ENCODE data around the gene MRPL55. TPM values are rescaled to one million over a fixed set of nuclear protein-coding genes. Genes with fewer than 3 reads are reported as not detected.
A peak's percentile ranks its signal among the peaks of the same experiment; 100 is the strongest.

The MRPL55 gene
- polyA plus RNA-seq, 1 donor (not counting 4 experiments of a cell fraction or from before 2014, with no cell fraction given) = 28.4 TPM

- Histone ChIP-seq H3K4me2 (ENCODE audit: control insufficient read depth, extremely low read depth, insufficient read depth, low read depth, low read length) (peak overlapping the region; percentile 91), H3K36me3 (ENCODE audit: control insufficient read depth in 2 of 2, extremely low read depth in 1 of 2, insufficient read depth in 2 of 2, low read length in 2 of 2) (peaks cover 0 to 17% of the 10 kb centered on the region in 2 experiments), H3K27me3 (ENCODE audit: control insufficient read depth, extremely low read depth, insufficient read depth, low read length) (no peaks in the 10 kb centered on the region), H3K27ac (ENCODE audit: control insufficient read depth, insufficient read depth, low read length) (peak overlapping the region; percentile 74), H3K79me2 (ENCODE audit: control insufficient read depth, insufficient read depth, low read length) (peaks cover 62% of the 10 kb centered on the region), H3K4me1 (ENCODE audit: control insufficient read depth, extremely low read depth, insufficient read depth, low read length) (peaks cover 27% of the 10 kb centered on the region), H2AFZ (ENCODE audit: control insufficient read depth, low read length) (peak overlapping the region; percentile 62), H3K9ac (ENCODE audit: control insufficient read depth, extremely low read depth, insufficient read depth, low read length) (peak overlapping the region; percentile 95), H4K20me1 (ENCODE audit: control insufficient read depth, extremely low read depth, insufficient read depth, low read length) (peaks cover 30% of the 10 kb centered on the region), H3K9me1 (ENCODE audit: control insufficient read depth, extremely low read depth, insufficient read depth, low read length) (peaks cover 10% of the 10 kb centered on the region), H3K9me3 (ENCODE audit: control insufficient read depth, low read depth, low read length) (no peaks in the 10 kb centered on the region), H3K4me3 (ENCODE audit: control insufficient read depth in 2 of 3, extremely low read depth in 1 of 3, insufficient read depth in 2 of 3, low read depth in 1 of 3, low read length in 3 of 3) (peak overlapping the region; percentile 79 to 97 (median 81))
- FAIRE-seq (no peak), DNase-seq (ENCODE audit: low read depth, low spot score) (no peak)
- dilution Hi-C loops (cut with MboI; ENCODE audit: extremely low pct_ligation_motif_present, low sequenced_read_pairs) = no loop called here
- TF ChIP-seq CTCF (optimal IDR thresholded peaks at IDR 0.05 in 1 of 3, IDR thresholded peaks at IDR 0.05 in 1 of 3, conservative IDR thresholded peaks at IDR 0.05 in 1 of 3; ENCODE audit: extremely low read depth in 1 of 3, insufficient read depth in 2 of 3, low read length in 3 of 3) = no peak
- no peak for TF ChIP-seq EZH2 (IDR thresholded peaks at IDR 0.05; ENCODE audit: low read length)
These were observed 27.4 kb downstream of the MRPL55 start for GRCh38 chr1:228081578-228082213.

DNA sequence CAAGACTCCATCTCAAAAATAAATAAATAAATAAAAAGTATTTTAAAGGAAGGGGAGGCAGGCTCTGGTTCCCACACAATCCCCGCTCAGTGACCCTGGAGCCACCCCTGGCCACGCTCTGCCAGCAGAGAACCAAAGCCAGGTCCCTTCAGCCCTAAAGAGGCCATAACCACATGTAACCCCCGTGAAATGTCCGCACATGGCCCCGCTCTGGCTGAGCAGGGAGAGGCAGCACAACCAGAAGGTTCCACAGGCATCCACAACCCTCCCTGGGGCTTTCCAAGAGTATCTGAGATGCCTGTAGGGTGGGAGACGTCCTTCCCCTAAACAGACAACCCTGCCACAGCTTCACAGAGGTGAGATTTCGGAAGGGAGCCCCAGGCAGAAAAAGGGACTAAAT, 28.0 kb downstream of the MRPL55 start:
- Histone ChIP-seq H2AFZ (ENCODE audit: control insufficient read depth, low read length) (no peak overlapping the region), H3K9me3 (ENCODE audit: control insufficient read depth, low read depth, low read length) (no peaks in the 10 kb centered on the region), H3K9me1 (ENCODE audit: control insufficient read depth, extremely low read depth, insufficient read depth, low read length) (peaks cover 10% of the 10 kb centered on the region), H3K79me2 (ENCODE audit: control insufficient read depth, insufficient read depth, low read length) (peaks cover 57% of the 10 kb centered on the region), H3K36me3 (ENCODE audit: control insufficient read depth in 2 of 2, extremely low read depth in 1 of 2, insufficient read depth in 2 of 2, low read length in 2 of 2) (peaks cover 0 to 16% of the 10 kb centered on the region in 2 experiments), H3K4me3 (ENCODE audit: control insufficient read depth in 2 of 3, extremely low read depth in 1 of 3, insufficient read depth in 2 of 3, low read depth in 1 of 3, low read length in 3 of 3) (peak overlapping the region; percentile 79 to 97 (median 81)), H4K20me1 (ENCODE audit: control insufficient read depth, extremely low read depth, insufficient read depth, low read length) (peaks cover 26% of the 10 kb centered on the region), H3K27me3 (ENCODE audit: control insufficient read depth, extremely low read depth, insufficient read depth, low read length) (no peaks in the 10 kb centered on the region), H3K4me1 (ENCODE audit: control insufficient read depth, extremely low read depth, insufficient read depth, low read length) (peaks cover 23% of the 10 kb centered on the region), H3K27ac (ENCODE audit: control insufficient read depth, insufficient read depth, low read length) (peak overlapping the region; percentile 40), H3K4me2 (ENCODE audit: control insufficient read depth, extremely low read depth, insufficient read depth, low read depth, low read length) (peak overlapping the region; percentile 91), H3K9ac (ENCODE audit: control insufficient read depth, extremely low read depth, insufficient read depth, low read length) (peak overlapping the region; percentile 95)
- TF ChIP-seq EZH2 (IDR thresholded peaks at IDR 0.05; ENCODE audit: low read length) (no peak), CTCF (optimal IDR thresholded peaks at IDR 0.05 in 1 of 3, IDR thresholded peaks at IDR 0.05 in 1 of 3, conservative IDR thresholded peaks at IDR 0.05 in 1 of 3; ENCODE audit: extremely low read depth in 1 of 3, insufficient read depth in 2 of 3, low read length in 3 of 3) (no peak)
- DNase-seq (ENCODE audit: low read depth, low spot score) (no peak), FAIRE-seq (no peak)
- dilution Hi-C loops (cut with MboI; ENCODE audit: extremely low pct_ligation_motif_present, low sequenced_read_pairs) = no loop called here

Measured in keratinocyte (primary cell).